DND-41 (cell line): ENCODE data around the gene HNRNPA1L2.
"Not testable (repeated sequence)": the region's sequence is repeated elsewhere in the genome, so short reads cannot be mapped to it uniquely, and the experiment has no call there.

ENCODE experiments used
- ATAC-seq: fragments of 200-7000 bp; cut with Tn5 transposase; 3 replicates; pipeline ENCODE4 v1.9.1; 2021; ENCODE audit warnings: low read depth; ENCODE audit not compliant: insufficient read depth
- DNase-seq: peaks from one replicate; pipeline ENCODE4 v3.0.0-alpha.2; 2020
- H2AFZ ChIP-seq: 2 replicates; pipeline ENCODE4 v1.6.0; 2012; ENCODE audit warnings: low read depth, low read length
- H3K27ac ChIP-seq: 2 replicates; pipeline ENCODE4 v1.5.1; 2012; ENCODE audit warnings: low read length, inconsistent platforms
- H3K27me3 ChIP-seq: fragments of 200-600 bp; sonication (generic); 2 replicates; pipeline ENCODE4 v1.6.0; 2012; ENCODE audit warnings: low read length, mild to moderate bottlenecking, inconsistent platforms; ENCODE audit not compliant: insufficient read depth, poor library complexity
- H3K36me3 ChIP-seq: 2 replicates; pipeline ENCODE4 v1.5.1; 2012; ENCODE audit warnings: low read length, inconsistent platforms; ENCODE audit not compliant: insufficient read depth
- H3K4me1 ChIP-seq: 2 replicates; pipeline ENCODE4 v1.5.1; 2012; ENCODE audit warnings: mild to moderate bottlenecking, low read length; ENCODE audit not compliant: insufficient read depth
- H3K4me2 ChIP-seq: 2 replicates; pipeline ENCODE4 v1.6.0; 2012; ENCODE audit warnings: mild to moderate bottlenecking, moderate library complexity, low read length, inconsistent platforms; ENCODE audit not compliant: insufficient read depth
- H3K4me3 ChIP-seq, 2 experiments: fragments of 200-600 bp in 1 of 2; shearing (Covaris generic) in 1 of 2; 2 replicates each; pipeline ENCODE4 v1.5.1; 2012 to 2016; ENCODE audit warnings: inconsistent platforms in 2 of 2, low read length in 2 of 2, mild to moderate bottlenecking in 2 of 2, low read depth in 1 of 2, moderate library complexity in 1 of 2
- H3K79me2 ChIP-seq: 2 replicates; pipeline ENCODE4 v1.6.0; 2012; ENCODE audit warnings: low read length, inconsistent platforms; ENCODE audit not compliant: insufficient read depth
- H3K9ac ChIP-seq: 2 replicates; pipeline ENCODE4 v1.6.0; 2012; ENCODE audit warnings: low read depth, mild to moderate bottlenecking, inconsistent platforms, low read length, moderate library complexity
- H3K9me3 ChIP-seq: 2 replicates; pipeline ENCODE4 v1.5.1; 2012; ENCODE audit warnings: low read length, moderate library complexity, mild to moderate bottlenecking, inconsistent platforms; ENCODE audit not compliant: insufficient read depth, severe bottlenecking
- H4K20me1 ChIP-seq: 2 replicates; pipeline ENCODE4 v1.6.0; 2012; ENCODE audit warnings: low read length; ENCODE audit not compliant: insufficient read depth
- CTCF ChIP-seq: IDR thresholded peaks from 2 replicates; pipeline ENCODE4 v1.5.1; 2012; ENCODE audit warnings: borderline replicate concordance, low read length, moderate library complexity, mild to moderate bottlenecking; ENCODE audit not compliant: poor library complexity, severe bottlenecking; ENCODE audit errors: extremely low read depth
- EZH2 ChIP-seq: IDR thresholded peaks from 3 replicates; pipeline ENCODE4 v1.6.1; 2012; ENCODE audit warnings: borderline replicate concordance, low read depth, mild to moderate bottlenecking, moderate library complexity, low read length, inconsistent platforms; ENCODE audit not compliant: severe bottlenecking

HNRNPA1L2 gene

DNA sequence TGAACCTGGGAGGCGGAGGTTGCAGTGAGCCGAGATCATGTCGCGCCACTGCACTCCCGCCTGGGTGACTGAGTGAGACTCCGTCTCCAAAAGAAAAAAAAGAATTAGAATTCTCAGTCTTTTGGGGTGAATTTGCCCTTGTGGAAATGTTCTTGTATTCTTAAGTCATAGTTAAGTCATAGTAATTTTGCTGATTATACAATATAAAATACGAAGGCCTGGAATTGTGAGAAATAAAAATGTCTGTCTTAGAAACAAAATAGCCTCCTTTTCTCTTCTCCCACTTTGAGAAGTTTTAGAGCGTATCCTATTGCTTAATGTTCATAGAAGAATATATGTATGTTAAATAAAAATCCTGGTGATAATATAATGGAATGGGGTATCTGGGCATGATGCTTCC, 28.5 kb downstream of the HNRNPA1L2 start:
- H3K4me1 ChIP-seq = no peaks in the 10 kb centered on the region
- H3K9ac ChIP-seq = no peak overlapping the region
- H2AFZ ChIP-seq = no peak overlapping the region
- ATAC-seq (no peak), DNase-seq (no peak)
- no peak for TF ChIP-seq EZH2
- TF ChIP-seq CTCF = no peak
- no peak overlapping the region for H3K27ac ChIP-seq
- H4K20me1 ChIP-seq = no peaks in the 10 kb centered on the region; the same call in 1 of the 2 replicates
- H3K9me3 ChIP-seq = no peaks in the 10 kb centered on the region
- no peak overlapping the region for H3K4me3 ChIP-seq
- H3K36me3 ChIP-seq = peaks cover 78% of the 10 kb centered on the region
- H3K27me3 ChIP-seq = no peaks in the 10 kb centered on the region
- peaks cover 56% of the 10 kb centered on the region for H3K79me2 ChIP-seq
- no peak overlapping the region for H3K4me2 ChIP-seq

GRCh38 chr13:52673465-52673864, 31.2 kb downstream of the HNRNPA1L2 start:
- ATAC-seq (no peak), DNase-seq (no peak)
- Histone ChIP-seq H2AFZ (no peak overlapping the region), H3K79me2 (peaks cover 65% of the 10 kb centered on the region), H3K9me3 (no peaks in the 10 kb centered on the region), H3K36me3 (peaks cover 81% of the 10 kb centered on the region), H3K27me3 (no peaks in the 10 kb centered on the region), H3K4me2 (no peak overlapping the region), H3K27ac (no peak overlapping the region), H3K4me1 (no peaks in the 10 kb centered on the region), H3K4me3 (no peak overlapping the region), H4K20me1 (no peaks in the 10 kb centered on the region; the same call in 1 of the 2 replicates), H3K9ac (no peak overlapping the region)
- TF ChIP-seq EZH2 = no peak
- TF ChIP-seq CTCF = no peak

DNA sequence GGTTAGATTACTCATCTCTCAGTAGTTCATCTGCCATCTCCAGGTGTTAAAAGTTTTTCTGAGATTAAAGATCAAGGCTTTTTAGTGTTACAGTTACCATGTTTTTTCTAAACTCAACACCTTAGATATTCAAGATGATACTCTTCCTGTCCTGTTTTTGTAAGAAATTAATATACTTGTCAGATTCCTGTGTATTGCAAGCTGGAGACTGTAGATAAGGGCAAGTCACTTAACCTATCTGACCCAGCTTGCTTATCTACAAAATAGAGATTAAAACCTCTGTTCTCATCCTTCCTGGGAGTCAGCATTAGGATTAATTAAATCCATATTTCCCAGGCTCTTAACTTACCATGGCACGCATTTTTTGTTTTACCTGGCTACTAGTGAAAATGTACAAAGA, 35.6 kb downstream of the HNRNPA1L2 start:
- Histone ChIP-seq H4K20me1 (no peaks in the 10 kb centered on the region; the same call in 1 of the 2 replicates), H3K27me3 (no peaks in the 10 kb centered on the region), H3K4me1 (no peaks in the 10 kb centered on the region), H3K9ac (no peak overlapping the region), H3K4me2 (no peak overlapping the region), H2AFZ (no peak overlapping the region), H3K36me3 (peaks cover 81% of the 10 kb centered on the region), H3K27ac (no peak overlapping the region), H3K9me3 (no peaks in the 10 kb centered on the region), H3K4me3 (no peak overlapping the region), H3K79me2 (peaks cover 40% of the 10 kb centered on the region)
- TF ChIP-seq CTCF = no peak
- TF ChIP-seq EZH2 = no peak
- DNase-seq (no peak), ATAC-seq (no peak)

- not testable (repeated sequence) for ATAC-seq, H3K4me2 ChIP-seq, H4K20me1 ChIP-seq, DNase-seq, H3K27ac ChIP-seq, H2AFZ ChIP-seq, H3K4me3 ChIP-seq, H3K9ac ChIP-seq, H3K4me1 ChIP-seq, H3K27me3 ChIP-seq, H3K79me2 ChIP-seq, H3K9me3 ChIP-seq
- peaks cover 71% of the 10 kb centered on the region for H3K36me3 ChIP-seq
Measured at GRCh38 chr13:52685806-52686205, 43.6 kb downstream of the HNRNPA1L2 start.
